DMS79 treated with DMSO at 0.1 percent for 48 hours (cell line): Measurements from ENCODE around the gene MSANTD2.

Experiments
- DNase-seq: peaks from one replicate; lab custom pipeline; 2025; lab: John Stamatoyannopoulos, UW

Gene MSANTD2

GRCh38 chr11:124821995-124822730, 22.0 kb upstream of the MSANTD2 start:
- DNase-seq: no peak

- DNase-seq: no peak
Measured at GRCh38 chr11:124817036-124817435, 16.8 kb upstream of the MSANTD2 start.

GRCh38 chr11:124814739-124815138, 14.5 kb upstream of the MSANTD2 start:
- no peak for DNase-seq

- peak; percentile 79 for DNase-seq
Measured at GRCh38 chr11:124812876-124813275, 12.7 kb upstream of the MSANTD2 start.

- no peak for DNase-seq
Measured at GRCh38 chr11:124811399-124812125, 11.4 kb upstream of the MSANTD2 start.

GRCh38 chr11:124807660-124808270, 7.6 kb upstream of the MSANTD2 start:
- DNase-seq: peak; percentile 38

GRCh38 chr11:124807201-124807600, 7.0 kb upstream of the MSANTD2 start:
- DNase-seq: no peak

GRCh38 chr11:124804884-124805283, 4.7 kb upstream of the MSANTD2 start:
- DNase-seq: no peak

GRCh38 chr11:124801636-124802312, 1.6 kb upstream of the MSANTD2 start:
- DNase-seq: no peak

- peak; percentile 57 for DNase-seq
Measured at GRCh38 chr11:124801014-124801413, 808 bp upstream of the MSANTD2 start.

- DNase-seq: peak; percentile 57
Measured at GRCh38 chr11:124799348-124800225, 619 bp downstream of the MSANTD2 start.

GRCh38 chr11:124798991-124799347, 1.2 kb downstream of the MSANTD2 start:
- peak; percentile 70 for DNase-seq

- no peak for DNase-seq
Measured at GRCh38 chr11:124796312-124796711, 3.9 kb downstream of the MSANTD2 start.

GRCh38 chr11:124793466-124794278, 6.5 kb downstream of the MSANTD2 start:
- DNase-seq: peak; percentile 33

- DNase-seq: no peak
Measured at GRCh38 chr11:124791626-124792341, 8.4 kb downstream of the MSANTD2 start.

GRCh38 chr11:124788521-124788920, 11.7 kb downstream of the MSANTD2 start:
- no peak for DNase-seq

- no peak for DNase-seq
Measured at GRCh38 chr11:124784051-124784450, 16.2 kb downstream of the MSANTD2 start.

- no peak for DNase-seq
Measured at GRCh38 chr11:124783002-124783401, 17.2 kb downstream of the MSANTD2 start.

GRCh38 chr11:124779568-124779967, 20.6 kb downstream of the MSANTD2 start:
- DNase-seq: no peak

- DNase-seq: no peak
Measured at GRCh38 chr11:124778281-124778680, 21.9 kb downstream of the MSANTD2 start.
